ENCODE measurements around the gene KIR2DL4. TPM values are rescaled to one million over a fixed set of nuclear protein-coding genes. Genes with fewer than 3 reads are reported as not detected.
"Not testable (repeated sequence)": the region's sequence is repeated elsewhere in the genome, so short reads cannot be mapped to it uniquely, and the experiment has no call there.

Gene KIR2DL4
- total RNA-seq, 3 donors from 2014 or later (not counting 1 experiment from before 2014, with no cell fraction given) = 7.1 to 14.5 (median 7.3) TPM

DNA sequence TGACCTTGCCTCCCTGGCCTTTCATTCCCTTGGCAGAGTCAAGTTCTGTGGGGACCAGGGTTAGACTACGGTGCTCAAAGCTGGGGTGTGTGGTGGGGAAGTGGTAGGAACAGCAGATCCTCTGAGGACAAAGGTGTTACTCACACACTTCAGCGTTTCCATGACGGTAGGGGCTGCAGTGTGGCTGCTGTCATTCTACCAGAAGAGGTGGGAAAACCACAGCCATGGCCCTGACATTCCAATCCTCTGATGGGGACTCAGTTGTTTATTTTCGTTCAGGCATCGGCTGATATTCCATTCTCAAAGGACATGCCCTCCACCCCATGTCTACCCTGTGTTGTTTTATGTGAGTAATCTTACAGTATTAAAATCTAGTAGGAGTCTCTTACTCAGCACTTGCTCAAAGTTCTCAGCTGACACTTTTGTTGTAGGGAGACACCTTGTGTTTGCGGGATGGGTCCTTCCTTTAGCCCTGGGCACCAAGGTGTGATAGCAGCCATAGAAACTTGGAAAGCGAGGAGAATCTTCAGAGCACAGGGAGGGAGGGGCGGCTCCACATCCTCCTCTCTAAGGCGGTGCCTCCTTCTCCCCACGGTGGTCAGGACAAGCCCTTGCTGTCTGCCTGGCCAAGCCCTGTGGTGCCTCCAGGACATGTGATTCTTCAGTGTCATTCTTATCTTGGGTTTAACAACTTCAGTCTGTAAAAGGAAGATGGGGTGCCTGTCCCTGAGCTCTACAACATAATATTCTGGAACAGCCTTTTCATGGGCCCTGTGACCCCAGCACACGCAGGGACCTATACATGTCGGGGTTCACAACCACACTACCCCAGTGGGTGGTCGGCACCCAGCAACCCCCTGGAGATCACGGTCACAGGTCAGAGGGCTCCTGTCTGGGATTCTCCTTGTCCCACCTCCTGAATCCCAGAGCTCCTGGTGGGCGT is 32.1 kb upstream of the KIR2DL4 start:
- H3K4me3 ChIP-seq (ENCODE audit: low read length); H3K36me3 ChIP-seq (ENCODE audit: control insufficient read depth, insufficient read depth, low read length); H3K9me3 Mint-ChIP-seq; H3K36me3 Mint-ChIP-seq; H3K9me3 ChIP-seq (ENCODE audit: control insufficient read depth, insufficient read depth, low read length); H3K27me3 ChIP-seq (ENCODE audit: control insufficient read depth, insufficient read depth, low read length); H3K27me3 Mint-ChIP-seq (ENCODE audit: low read depth in 2 of 2): not testable (repeated sequence)
- H3K4me1 ChIP-seq (ENCODE audit: control insufficient read depth, insufficient read depth, low read length) = peaks cover 34% of the 10 kb centered on the region
- Mint-ChIP-seq H3K4me1 (peaks cover 48 to 66% of the 10 kb centered on the region in 2 donors), H3K4me3 (peak overlapping the region; percentile 76), H3K27ac (peak overlapping the region; percentile 91 to 93)
- DNase-seq (peak; percentile 21 to 47), ATAC-seq (peak; percentile 64 to 83 (median 81))
- intact Hi-C loops (cut with micrococcal nuclease) = loop anchor here (1.0 kb wide), 1 partner anchor 61 kb away; the partner anchor contains the start of gene KIR2DS4
- H3K27ac ChIP-seq (ENCODE audit: low read length) = peak overlapping the region; percentile 77
- WGBS (ENCODE audit: insufficient coverage) = 57% methylated on average over 13 of the region's 15 CpGs

DNA sequence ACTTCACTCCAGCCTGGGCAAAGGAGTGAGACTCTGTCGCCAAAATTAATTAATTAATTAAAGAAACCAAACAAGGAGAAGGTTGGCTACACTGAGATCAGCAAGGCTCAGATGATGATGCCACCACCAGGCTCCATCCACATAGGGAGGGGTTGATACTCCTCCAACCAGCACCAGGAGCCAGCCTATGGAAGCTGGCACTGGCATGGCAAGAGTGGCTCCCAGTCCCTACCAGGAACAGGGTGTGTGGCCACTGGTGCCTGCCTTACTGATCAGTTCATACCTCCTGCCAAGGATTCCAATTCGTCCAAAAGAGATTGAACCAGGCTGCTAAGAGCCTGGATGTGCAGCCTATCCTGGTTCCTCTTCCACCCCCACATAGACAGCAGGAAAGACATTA is 30.7 kb upstream of the KIR2DL4 start:
- 70% methylated on average over 2 of the region's 2 CpGs for WGBS (ENCODE audit: insufficient coverage)
- H3K27me3 Mint-ChIP-seq (ENCODE audit: low read depth in 2 of 2); ATAC-seq; H3K9me3 ChIP-seq (ENCODE audit: control insufficient read depth, insufficient read depth, low read length); H3K36me3 Mint-ChIP-seq; DNase-seq; H3K27me3 ChIP-seq (ENCODE audit: control insufficient read depth, insufficient read depth, low read length); H3K4me3 Mint-ChIP-seq; H3K36me3 ChIP-seq (ENCODE audit: control insufficient read depth, insufficient read depth, low read length); intact Hi-C loops (cut with micrococcal nuclease); H3K27ac ChIP-seq (ENCODE audit: low read length); H3K4me3 ChIP-seq (ENCODE audit: low read length); H3K9me3 Mint-ChIP-seq: not testable (repeated sequence)
- Mint-ChIP-seq H3K27ac (peak overlapping the region in 1 of 2 donors; percentile 76), H3K4me1 (peaks cover 48 to 64% of the 10 kb centered on the region in 2 donors)
- peaks cover 34% of the 10 kb centered on the region for H3K4me1 ChIP-seq (ENCODE audit: control insufficient read depth, insufficient read depth, low read length)

DNA sequence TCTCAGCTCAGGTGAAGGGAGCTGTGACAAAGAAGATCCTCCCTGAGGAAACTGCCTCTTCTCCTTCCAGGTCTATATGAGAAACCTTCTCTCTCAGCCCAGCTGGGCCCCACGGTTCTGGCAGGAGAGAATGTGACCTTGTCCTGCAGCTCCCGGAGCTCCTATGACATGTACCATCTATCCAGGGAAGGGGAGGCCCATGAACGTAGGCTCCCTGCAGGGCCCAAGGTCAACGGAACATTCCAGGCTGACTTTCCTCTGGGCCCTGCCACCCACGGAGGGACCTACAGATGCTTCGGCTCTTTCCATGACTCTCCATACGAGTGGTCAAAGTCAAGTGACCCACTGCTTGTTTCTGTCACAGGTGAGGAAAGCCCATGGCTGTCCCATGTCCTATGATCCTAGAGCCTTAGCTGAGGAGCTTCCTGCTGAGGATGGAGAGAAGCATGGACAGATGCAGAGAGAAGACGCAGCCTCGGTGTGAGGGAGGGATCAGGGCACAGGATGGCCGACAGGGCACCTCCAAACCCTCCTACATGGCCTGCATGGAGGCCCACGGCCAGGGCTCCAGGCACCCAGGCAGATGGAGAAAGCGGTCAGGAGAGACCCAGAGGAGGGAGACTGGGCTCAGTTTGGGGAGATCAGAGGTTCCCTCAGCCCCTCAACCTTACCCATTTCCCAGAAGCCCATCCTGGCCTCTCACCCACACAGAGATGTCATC is 28.2 kb upstream of the KIR2DL4 start:
- Mint-ChIP-seq H3K27ac (peak overlapping the region in 1 of 2 donors; percentile 2), H3K27me3 (ENCODE audit: low read depth in 2 of 2) (peaks cover 0 to 13% of the 10 kb centered on the region in 2 donors), H3K4me1 (peaks cover 38 to 48% of the 10 kb centered on the region in 2 donors)
- H3K36me3 Mint-ChIP-seq; H3K9me3 Mint-ChIP-seq; ATAC-seq; H3K36me3 ChIP-seq (ENCODE audit: control insufficient read depth, insufficient read depth, low read length); H3K27ac ChIP-seq (ENCODE audit: low read length); H3K27me3 ChIP-seq (ENCODE audit: control insufficient read depth, insufficient read depth, low read length); H3K4me3 ChIP-seq (ENCODE audit: low read length); H3K4me3 Mint-ChIP-seq; intact Hi-C loops (cut with micrococcal nuclease); H3K9me3 ChIP-seq (ENCODE audit: control insufficient read depth, insufficient read depth, low read length); DNase-seq: not testable (repeated sequence)
- peaks cover 27% of the 10 kb centered on the region for H3K4me1 ChIP-seq (ENCODE audit: control insufficient read depth, insufficient read depth, low read length)
- 79% methylated on average over 12 of the region's 12 CpGs for WGBS (ENCODE audit: insufficient coverage)

DNA sequence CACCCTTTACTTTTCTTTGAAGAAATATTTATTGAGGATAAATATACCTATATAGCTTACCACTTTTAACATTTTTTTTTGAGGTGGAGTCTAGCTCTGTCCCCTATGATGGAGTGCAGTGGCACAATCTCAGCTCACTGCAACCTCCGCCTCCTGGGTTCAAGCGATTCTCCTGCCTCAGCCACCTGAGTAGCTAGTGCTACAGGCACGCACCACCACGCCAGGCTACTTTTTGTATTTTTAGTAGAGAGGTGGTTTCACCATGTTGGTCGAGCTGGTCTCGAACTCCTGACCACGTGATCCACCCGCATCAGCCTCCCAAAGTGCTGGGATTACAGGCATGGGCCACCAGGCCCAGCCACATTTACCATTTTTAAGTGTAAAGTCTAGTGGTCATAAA is 27.6 kb upstream of the KIR2DL4 start:
- DNase-seq; H3K36me3 Mint-ChIP-seq; H3K4me3 Mint-ChIP-seq; H3K36me3 ChIP-seq (ENCODE audit: control insufficient read depth, insufficient read depth, low read length); H3K27ac ChIP-seq (ENCODE audit: low read length); ATAC-seq; H3K4me3 ChIP-seq (ENCODE audit: low read length); H3K27me3 ChIP-seq (ENCODE audit: control insufficient read depth, insufficient read depth, low read length); H3K9me3 ChIP-seq (ENCODE audit: control insufficient read depth, insufficient read depth, low read length); H3K9me3 Mint-ChIP-seq; intact Hi-C loops (cut with micrococcal nuclease): not testable (repeated sequence)
- H3K4me1 Mint-ChIP-seq = peaks cover 32 to 43% of the 10 kb centered on the region in 2 donors
- H3K27ac Mint-ChIP-seq = peak overlapping the region in 1 of 2 donors; percentile 15
- WGBS (ENCODE audit: insufficient coverage) = 79% methylated on average over 8 of the region's 8 CpGs
- peaks cover 21% of the 10 kb centered on the region for H3K4me1 ChIP-seq (ENCODE audit: control insufficient read depth, insufficient read depth, low read length)
- peaks cover 0 to 13% of the 10 kb centered on the region in 2 donors for H3K27me3 Mint-ChIP-seq (ENCODE audit: low read depth in 2 of 2)

DNA sequence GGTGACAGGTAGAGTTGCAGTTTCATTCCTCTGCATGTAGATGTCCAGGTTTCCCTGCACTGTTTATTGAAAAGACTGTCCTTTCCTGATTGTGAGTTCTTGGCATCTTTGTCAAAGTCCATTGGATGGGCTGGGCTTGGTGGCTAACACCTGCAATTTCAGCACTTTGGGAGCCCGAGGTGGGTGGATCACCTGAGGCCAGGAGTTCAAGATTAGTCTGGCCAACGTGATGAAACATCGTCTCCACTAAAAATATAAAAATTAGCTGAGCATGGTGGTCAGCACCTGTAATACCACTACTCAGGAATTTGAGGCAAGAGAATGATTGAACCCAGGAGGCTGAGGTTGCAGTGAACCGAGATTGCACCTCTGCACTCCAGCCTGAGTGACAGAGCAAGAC is 25.6 kb upstream of the KIR2DL4 start:
- H3K36me3 Mint-ChIP-seq; H3K27ac Mint-ChIP-seq; DNase-seq; H3K4me3 ChIP-seq (ENCODE audit: low read length); H3K9me3 ChIP-seq (ENCODE audit: control insufficient read depth, insufficient read depth, low read length); H3K4me1 ChIP-seq (ENCODE audit: control insufficient read depth, insufficient read depth, low read length); H3K36me3 ChIP-seq (ENCODE audit: control insufficient read depth, insufficient read depth, low read length); intact Hi-C loops (cut with micrococcal nuclease); H3K4me3 Mint-ChIP-seq; ATAC-seq; H3K27ac ChIP-seq (ENCODE audit: low read length); H3K27me3 ChIP-seq (ENCODE audit: control insufficient read depth, insufficient read depth, low read length); H3K9me3 Mint-ChIP-seq: not testable (repeated sequence)
- Mint-ChIP-seq H3K4me1 (peaks cover 13 to 36% of the 10 kb centered on the region in 2 donors), H3K27me3 (ENCODE audit: low read depth in 2 of 2) (peaks cover 0 to 14% of the 10 kb centered on the region in 2 donors)
- WGBS (ENCODE audit: insufficient coverage) = 76% methylated on average over 2 of the region's 4 CpGs

DNA sequence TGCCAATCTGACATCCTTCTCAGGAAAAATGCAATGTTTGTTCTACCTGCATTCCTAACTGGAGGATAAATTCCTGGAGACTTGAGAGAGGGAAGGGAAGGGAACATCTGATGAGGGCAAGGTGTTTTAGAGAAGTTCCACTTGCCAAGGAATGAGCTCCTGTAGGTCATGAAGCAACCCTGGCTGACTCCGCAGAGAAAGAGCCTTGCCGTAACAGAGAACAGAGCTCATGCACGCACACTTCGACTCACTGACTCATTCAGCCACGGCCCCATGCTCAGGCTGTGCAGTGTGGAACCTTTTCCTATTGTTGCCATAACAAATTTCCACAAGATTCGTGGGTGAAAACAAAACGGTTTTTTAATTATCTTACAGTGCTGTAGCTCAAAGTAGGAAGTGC is 24.5 kb upstream of the KIR2DL4 start:
- H3K27ac Mint-ChIP-seq; H3K4me3 Mint-ChIP-seq; DNase-seq; ATAC-seq; H3K9me3 ChIP-seq (ENCODE audit: control insufficient read depth, insufficient read depth, low read length); H3K9me3 Mint-ChIP-seq; intact Hi-C loops (cut with micrococcal nuclease); H3K4me1 ChIP-seq (ENCODE audit: control insufficient read depth, insufficient read depth, low read length); H3K27me3 ChIP-seq (ENCODE audit: control insufficient read depth, insufficient read depth, low read length); H3K27ac ChIP-seq (ENCODE audit: low read length); H3K36me3 Mint-ChIP-seq; H3K36me3 ChIP-seq (ENCODE audit: control insufficient read depth, insufficient read depth, low read length); H3K4me3 ChIP-seq (ENCODE audit: low read length): not testable (repeated sequence)
- Mint-ChIP-seq H3K27me3 (ENCODE audit: low read depth in 2 of 2) (peaks cover under 1 to 15% of the 10 kb centered on the region in 2 donors), H3K4me1 (peaks cover 6 to 27% of the 10 kb centered on the region in 2 donors)
- 90% methylated on average over 5 of the region's 7 CpGs for WGBS (ENCODE audit: insufficient coverage)

DNA sequence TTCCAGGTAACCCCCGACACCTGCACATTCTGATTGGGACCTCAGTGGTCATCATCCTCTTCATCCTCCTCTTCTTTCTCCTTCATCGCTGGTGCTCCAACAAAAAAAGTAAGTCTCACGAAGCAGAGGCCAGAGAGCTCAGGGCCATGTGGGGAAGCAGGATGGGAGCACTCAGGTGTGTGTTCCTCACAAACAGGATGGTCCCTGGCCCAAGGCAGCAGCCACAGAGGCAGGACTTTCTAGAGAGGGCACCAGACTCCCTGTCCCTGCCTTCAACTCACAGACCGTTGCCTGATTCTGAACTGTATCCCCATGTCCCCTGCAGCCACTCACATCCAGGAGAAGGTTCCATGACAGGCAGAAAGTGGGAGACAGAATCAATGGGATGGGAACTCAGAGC is 20.5 kb upstream of the KIR2DL4 start:
- WGBS (ENCODE audit: insufficient coverage) = 78% methylated on average over 4 of the region's 4 CpGs
- H3K4me3 ChIP-seq (ENCODE audit: low read length); H3K27ac Mint-ChIP-seq; ATAC-seq; H3K4me3 Mint-ChIP-seq; H3K27me3 ChIP-seq (ENCODE audit: control insufficient read depth, insufficient read depth, low read length); H3K9me3 Mint-ChIP-seq; H3K27ac ChIP-seq (ENCODE audit: low read length); H3K36me3 Mint-ChIP-seq; DNase-seq; H3K4me1 ChIP-seq (ENCODE audit: control insufficient read depth, insufficient read depth, low read length); intact Hi-C loops (cut with micrococcal nuclease); H3K36me3 ChIP-seq (ENCODE audit: control insufficient read depth, insufficient read depth, low read length); H3K9me3 ChIP-seq (ENCODE audit: control insufficient read depth, insufficient read depth, low read length): not testable (repeated sequence)
- Mint-ChIP-seq H3K27me3 (ENCODE audit: low read depth in 2 of 2) (peaks cover 7 to 15% of the 10 kb centered on the region in 2 donors), H3K4me1 (peaks cover 5 to 11% of the 10 kb centered on the region in 2 donors)

All from natural killer cell (primary cell).